Measurements from ENCODE around the gene PRRG1. TPM values are rescaled to one million over a fixed set of nuclear protein-coding genes. Genes with fewer than 3 reads are reported as not detected.

The PRRG1 gene
- total and polyA plus RNA-seq, 2 donors from 2014 or later, result 5.8 to 23.4 TPM

DNA sequence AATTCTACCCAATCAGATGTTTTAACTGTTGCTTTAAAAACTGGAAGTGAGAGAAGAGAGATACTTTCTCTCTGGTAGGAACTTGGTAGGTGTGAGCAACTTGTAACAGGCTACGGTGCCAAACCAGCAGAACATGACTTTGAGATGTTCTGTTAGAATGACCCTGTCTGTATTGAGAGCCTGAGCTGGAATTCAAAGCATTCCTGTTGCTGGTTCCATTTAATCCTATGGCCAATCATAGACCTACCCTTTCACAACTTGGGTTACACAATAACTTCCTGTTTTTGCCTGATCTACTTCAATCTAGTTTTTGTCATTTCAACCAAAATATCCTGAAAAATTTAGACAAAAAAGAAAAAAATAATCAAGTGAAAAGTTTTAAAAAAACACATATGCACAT is 1.7 kb upstream of the PRRG1 start:
- peak overlapping the region; percentile 36 to 60 for H3K27ac ChIP-seq (ENCODE audit: low read depth in 2 of 2, low read length in 2 of 2)
- H3K9ac ChIP-seq (ENCODE audit: low read length in 3 of 3), result no peak overlapping the region
- H3K9me3 ChIP-seq (ENCODE audit: control insufficient read depth in 2 of 3, insufficient read depth in 1 of 3, low read length in 3 of 3), result no peaks in the 10 kb centered on the region
- intact Hi-C loops (cut with DNase I), result no loop called here
- TF ChIP-seq, protein P1, sequence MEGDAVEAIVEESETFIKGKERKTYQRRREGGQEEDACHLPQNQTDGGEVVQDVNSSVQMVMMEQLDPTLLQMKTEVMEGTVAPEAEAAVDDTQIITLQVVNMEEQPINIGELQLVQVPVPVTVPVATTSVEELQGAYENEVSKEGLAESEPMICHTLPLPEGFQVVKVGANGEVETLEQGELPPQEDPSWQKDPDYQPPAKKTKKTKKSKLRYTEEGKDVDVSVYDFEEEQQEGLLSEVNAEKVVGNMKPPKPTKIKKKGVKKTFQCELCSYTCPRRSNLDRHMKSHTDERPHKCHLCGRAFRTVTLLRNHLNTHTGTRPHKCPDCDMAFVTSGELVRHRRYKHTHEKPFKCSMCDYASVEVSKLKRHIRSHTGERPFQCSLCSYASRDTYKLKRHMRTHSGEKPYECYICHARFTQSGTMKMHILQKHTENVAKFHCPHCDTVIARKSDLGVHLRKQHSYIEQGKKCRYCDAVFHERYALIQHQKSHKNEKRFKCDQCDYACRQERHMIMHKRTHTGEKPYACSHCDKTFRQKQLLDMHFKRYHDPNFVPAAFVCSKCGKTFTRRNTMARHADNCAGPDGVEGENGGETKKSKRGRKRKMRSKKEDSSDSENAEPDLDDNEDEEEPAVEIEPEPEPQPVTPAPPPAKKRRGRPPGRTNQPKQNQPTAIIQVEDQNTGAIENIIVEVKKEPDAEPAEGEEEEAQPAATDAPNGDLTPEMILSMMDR (IDR thresholded peaks at IDR 0.05; ENCODE audit: borderline replicate concordance, extremely low read depth, insufficient read depth), result no peak
- FAIRE-seq (peak; percentile 91), DNase-seq (peak in 2 of 5 donors; percentile 28 to 44)
- H3K27me3 ChIP-seq (ENCODE audit: control insufficient read depth, insufficient read depth, low read length), result no peaks in the 10 kb centered on the region
- H3K4me1 ChIP-seq (ENCODE audit: control insufficient read depth in 2 of 3, insufficient read depth in 2 of 3, low read depth in 1 of 3, low read length in 3 of 3), result no peaks in the 10 kb centered on the region
- H3K36me3 ChIP-seq (ENCODE audit: control insufficient read depth in 2 of 3, insufficient read depth in 3 of 3, low read length in 3 of 3), result no peaks in the 10 kb centered on the region
- H3K4me3 ChIP-seq (ENCODE audit: low read length in 3 of 3), result peak overlapping the region in 2 of 3 donors; percentile 18 to 29

DNA sequence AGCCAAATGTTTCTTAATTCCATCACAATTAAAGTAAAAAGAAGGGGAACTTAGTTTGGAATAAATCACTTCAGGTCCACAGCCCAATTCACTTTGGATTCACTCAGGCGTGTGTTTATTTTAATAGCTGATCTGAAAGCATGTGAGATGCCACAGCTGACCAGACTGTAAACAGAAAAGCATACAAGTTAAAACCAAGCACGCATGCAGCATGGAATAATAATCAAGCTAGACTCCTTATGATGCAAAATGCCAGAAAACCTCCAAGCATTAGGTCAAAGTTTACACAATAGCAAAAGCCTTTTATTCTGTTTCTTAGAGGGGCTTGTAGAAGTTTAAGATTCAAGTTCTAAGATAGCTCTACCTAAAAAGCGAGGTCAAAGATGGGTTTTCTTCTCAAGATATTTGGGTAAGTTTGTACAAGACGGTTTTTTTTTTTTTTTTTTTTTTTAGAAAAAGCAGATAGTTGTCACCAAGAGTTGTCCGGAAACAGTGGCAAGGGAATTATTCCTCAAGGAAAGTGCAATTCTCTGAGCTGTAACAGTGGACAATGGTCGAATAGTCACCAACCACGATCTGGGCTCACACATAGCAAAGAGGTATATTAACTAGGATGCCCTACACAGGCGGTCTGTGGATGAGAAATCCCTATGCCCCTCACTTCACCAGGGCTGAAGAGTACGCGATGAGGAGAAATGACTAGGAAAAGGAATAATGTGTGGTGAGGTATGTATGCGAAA is 763 bp upstream of the PRRG1 start:
- H3K4me3 ChIP-seq (ENCODE audit: low read length in 3 of 3), result peak overlapping the region; percentile 54 to 71 (median 58)
- DNase-seq (peak in 2 of 5 donors; percentile 57 to 69), FAIRE-seq (peak; percentile 47)
- H3K9ac ChIP-seq (ENCODE audit: low read length in 3 of 3), result no peak overlapping the region
- no peaks in the 10 kb centered on the region for H3K9me3 ChIP-seq (ENCODE audit: control insufficient read depth in 2 of 3, insufficient read depth in 1 of 3, low read length in 3 of 3)
- TF ChIP-seq, protein P1 (IDR thresholded peaks at IDR 0.05; ENCODE audit: borderline replicate concordance, extremely low read depth, insufficient read depth), result no peak
- intact Hi-C loops (cut with DNase I), result no loop called here
- H3K36me3 ChIP-seq (ENCODE audit: control insufficient read depth in 2 of 3, insufficient read depth in 3 of 3, low read length in 3 of 3), result no peaks in the 10 kb centered on the region
- H3K27me3 ChIP-seq (ENCODE audit: control insufficient read depth, insufficient read depth, low read length), result no peaks in the 10 kb centered on the region
- H3K27ac ChIP-seq (ENCODE audit: low read depth in 2 of 2, low read length in 2 of 2), result peak overlapping the region; percentile 74 to 80
- no peaks in the 10 kb centered on the region for H3K4me1 ChIP-seq (ENCODE audit: control insufficient read depth in 2 of 3, insufficient read depth in 2 of 3, low read depth in 1 of 3, low read length in 3 of 3)

DNA sequence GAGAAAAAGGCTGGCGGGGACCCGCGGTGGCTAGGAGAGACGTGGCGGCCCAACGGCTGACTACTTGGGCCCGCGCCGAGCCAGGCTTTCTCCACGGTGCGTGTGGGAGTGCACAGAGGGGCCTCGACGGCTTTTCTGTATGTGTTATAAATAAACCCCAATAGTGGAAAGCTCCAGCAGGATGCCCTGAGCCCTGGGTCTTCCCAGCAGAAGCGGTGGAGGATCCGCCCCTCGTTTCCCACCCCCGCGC is 268 bp upstream of the PRRG1 start:
- Histone ChIP-seq H3K4me1 (ENCODE audit: control insufficient read depth in 2 of 3, insufficient read depth in 2 of 3, low read depth in 1 of 3, low read length in 3 of 3) (no peaks in the 10 kb centered on the region), H3K9me3 (ENCODE audit: control insufficient read depth in 2 of 3, insufficient read depth in 1 of 3, low read length in 3 of 3) (no peaks in the 10 kb centered on the region), H3K36me3 (ENCODE audit: control insufficient read depth in 2 of 3, insufficient read depth in 3 of 3, low read length in 3 of 3) (no peaks in the 10 kb centered on the region), H3K27ac (ENCODE audit: low read depth in 2 of 2, low read length in 2 of 2) (peak overlapping the region; percentile 74 to 80), H3K27me3 (ENCODE audit: control insufficient read depth, insufficient read depth, low read length) (no peaks in the 10 kb centered on the region), H3K4me3 (ENCODE audit: low read length in 3 of 3) (peak overlapping the region; percentile 54 to 71 (median 58)), H3K9ac (ENCODE audit: low read length in 3 of 3) (no peak overlapping the region)
- FAIRE-seq, result no peak
- DNase-seq, result peak in 1 of 5 donors; percentile 85
- intact Hi-C loops (cut with DNase I), result no loop called here
- TF ChIP-seq, protein P1 (IDR thresholded peaks at IDR 0.05; ENCODE audit: borderline replicate concordance, extremely low read depth, insufficient read depth), result no peak

DNA sequence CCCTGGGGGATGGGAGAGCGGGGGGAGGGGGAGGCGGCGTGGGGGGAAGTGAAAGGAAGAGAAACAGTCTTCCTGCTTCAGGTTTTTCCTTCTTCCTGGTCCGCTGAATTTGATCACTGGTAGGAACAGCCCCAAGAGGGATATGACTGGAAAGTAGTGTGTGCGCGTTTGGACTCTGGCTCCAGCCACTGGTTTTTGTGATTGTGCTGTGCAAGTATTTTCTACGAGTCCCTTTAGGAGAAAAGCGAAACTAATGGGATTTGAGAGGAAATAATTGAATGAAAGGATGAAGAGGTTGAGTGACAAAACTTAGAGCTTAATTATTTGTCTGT is 836 bp downstream of the PRRG1 start:
- Histone ChIP-seq H3K27ac (ENCODE audit: low read depth in 2 of 2, low read length in 2 of 2) (peak overlapping the region; percentile 86 to 88), H3K9me3 (ENCODE audit: control insufficient read depth in 2 of 3, insufficient read depth in 1 of 3, low read length in 3 of 3) (no peaks in the 10 kb centered on the region), H3K27me3 (ENCODE audit: control insufficient read depth, insufficient read depth, low read length) (no peaks in the 10 kb centered on the region), H3K36me3 (ENCODE audit: control insufficient read depth in 2 of 3, insufficient read depth in 3 of 3, low read length in 3 of 3) (no peaks in the 10 kb centered on the region), H3K4me1 (ENCODE audit: control insufficient read depth in 2 of 3, insufficient read depth in 2 of 3, low read depth in 1 of 3, low read length in 3 of 3) (no peaks in the 10 kb centered on the region), H3K9ac (ENCODE audit: low read length in 3 of 3) (peak overlapping the region in 2 of 3 donors; percentile 61 to 77), H3K4me3 (ENCODE audit: low read length in 3 of 3) (peak overlapping the region; percentile 66 to 85 (median 70))
- intact Hi-C loops (cut with DNase I), result no loop called here
- TF ChIP-seq, protein P1 (IDR thresholded peaks at IDR 0.05; ENCODE audit: borderline replicate concordance, extremely low read depth, insufficient read depth), result no peak
- DNase-seq (peak in 1 of 5 donors; percentile 36), FAIRE-seq (no peak)
